ENCODE measurements around the gene ARHGEF10L. TPM values are rescaled to one million over a fixed set of nuclear protein-coding genes. Genes with fewer than 3 reads are reported as not detected.
"Not testable (repeated sequence)": the region's sequence is repeated elsewhere in the genome, so short reads cannot be mapped to it uniquely, and the experiment has no call there.

ARHGEF10L gene
- total RNA-seq, 2 experiments from 2014 or later: not detected

GRCh38 chr1:17624611-17625233 lies 85.2 kb downstream of the ARHGEF10L start:
- H3K4me1 Mint-ChIP-seq: no peaks in the 10 kb centered on the region
- no peak overlapping the region for H3K27ac Mint-ChIP-seq
- no peaks in the 10 kb centered on the region for H3K9me3 Mint-ChIP-seq (ENCODE audit: low read depth)
- ChIA-PET POLR2A (no interaction called here), CTCF (interaction anchor here (0.5 kb wide), 1 partner anchor 266 kb away, joined by 3 read pairs; no protein-coding TSS in a partner anchor)
- intact Hi-C loops (cut with DNase I, micrococcal nuclease): no loop called here
- DNase-seq: no peak
- no peak overlapping the region for H3K4me3 Mint-ChIP-seq
- ATAC-seq: no peak
- no peaks in the 10 kb centered on the region for H3K36me3 Mint-ChIP-seq (ENCODE audit: low read depth)
- peaks cover 2% of the 10 kb centered on the region for H3K27me3 Mint-ChIP-seq

- ChIA-PET POLR2A (no interaction called here), CTCF (no interaction called here)
- H3K27me3 Mint-ChIP-seq: no peaks in the 10 kb centered on the region
- no peak overlapping the region for H3K4me3 Mint-ChIP-seq
- H3K4me1 Mint-ChIP-seq: no peaks in the 10 kb centered on the region
- no peak overlapping the region for H3K27ac Mint-ChIP-seq
- no peak for DNase-seq
- no peaks in the 10 kb centered on the region for H3K9me3 Mint-ChIP-seq (ENCODE audit: low read depth)
- intact Hi-C loops (cut with DNase I, micrococcal nuclease): no loop called here
- ATAC-seq: no peak
- H3K36me3 Mint-ChIP-seq (ENCODE audit: low read depth): no peaks in the 10 kb centered on the region
Measured at GRCh38 chr1:17627239-17628052, 87.9 kb downstream of the ARHGEF10L start.

- H3K4me1 Mint-ChIP-seq; H3K36me3 Mint-ChIP-seq (ENCODE audit: low read depth); ATAC-seq; H3K27ac Mint-ChIP-seq; intact Hi-C loops (cut with DNase I, micrococcal nuclease); DNase-seq; POLR2A ChIA-PET; H3K9me3 Mint-ChIP-seq (ENCODE audit: low read depth); H3K4me3 Mint-ChIP-seq; H3K27me3 Mint-ChIP-seq; CTCF ChIA-PET: not testable (repeated sequence)
Measured at GRCh38 chr1:17629046-17629445, 89.5 kb downstream of the ARHGEF10L start.

- intact Hi-C loops (cut with DNase I, micrococcal nuclease): no loop called here
- H3K36me3 Mint-ChIP-seq (ENCODE audit: low read depth): no peaks in the 10 kb centered on the region
- CTCF ChIA-PET: no interaction called here
- H3K27me3 Mint-ChIP-seq: no peaks in the 10 kb centered on the region
- DNase-seq (no peak), ATAC-seq (no peak)
- no peaks in the 10 kb centered on the region for H3K9me3 Mint-ChIP-seq (ENCODE audit: low read depth)
- POLR2A ChIA-PET: no interaction called here
- no peaks in the 10 kb centered on the region for H3K4me1 Mint-ChIP-seq
- H3K27ac Mint-ChIP-seq: no peak overlapping the region
- H3K4me3 Mint-ChIP-seq: no peak overlapping the region
Measured at GRCh38 chr1:17629460-17629859, 90.0 kb downstream of the ARHGEF10L start.

- no peaks in the 10 kb centered on the region for H3K4me1 Mint-ChIP-seq
- intact Hi-C loops (cut with DNase I, micrococcal nuclease): no loop called here
- no peak for ATAC-seq
- CTCF ChIA-PET: interaction anchor here (0.8 kb wide), 1 partner anchor 24 kb away, joined by 3 read pairs; no protein-coding TSS in a partner anchor
- no peaks in the 10 kb centered on the region for H3K36me3 Mint-ChIP-seq (ENCODE audit: low read depth)
- H3K27ac Mint-ChIP-seq: no peak overlapping the region
- H3K4me3 Mint-ChIP-seq: no peak overlapping the region
- no peak for DNase-seq
- H3K27me3 Mint-ChIP-seq: no peaks in the 10 kb centered on the region
- POLR2A ChIA-PET: no interaction called here
- no peaks in the 10 kb centered on the region for H3K9me3 Mint-ChIP-seq (ENCODE audit: low read depth)
Measured at GRCh38 chr1:17630048-17630830, 90.7 kb downstream of the ARHGEF10L start.

GRCh38 chr1:17630986-17631385 lies 91.5 kb downstream of the ARHGEF10L start:
- H3K4me1 Mint-ChIP-seq: no peaks in the 10 kb centered on the region
- ATAC-seq (no peak), DNase-seq (no peak)
- H3K4me3 Mint-ChIP-seq: no peak overlapping the region
- H3K9me3 Mint-ChIP-seq (ENCODE audit: low read depth): no peaks in the 10 kb centered on the region
- H3K27me3 Mint-ChIP-seq: no peaks in the 10 kb centered on the region
- H3K36me3 Mint-ChIP-seq (ENCODE audit: low read depth): no peaks in the 10 kb centered on the region
- POLR2A ChIA-PET: no interaction called here
- intact Hi-C loops (cut with DNase I, micrococcal nuclease): no loop called here
- no peak overlapping the region for H3K27ac Mint-ChIP-seq
- CTCF ChIA-PET: no interaction called here

- POLR2A ChIA-PET: no interaction called here
- H3K27ac Mint-ChIP-seq: no peak overlapping the region
- ATAC-seq: no peak
- no peaks in the 10 kb centered on the region for H3K9me3 Mint-ChIP-seq (ENCODE audit: low read depth)
- H3K4me3 Mint-ChIP-seq: no peak overlapping the region
- no peaks in the 10 kb centered on the region for H3K27me3 Mint-ChIP-seq
- intact Hi-C loops (cut with DNase I, micrococcal nuclease): no loop called here
- H3K4me1 Mint-ChIP-seq: no peaks in the 10 kb centered on the region
- CTCF ChIA-PET: no interaction called here
- no peak for DNase-seq
- H3K36me3 Mint-ChIP-seq (ENCODE audit: low read depth): no peaks in the 10 kb centered on the region
Measured at GRCh38 chr1:17631410-17631809, 91.9 kb downstream of the ARHGEF10L start.

- ATAC-seq (no peak), DNase-seq (no peak)
- ChIA-PET POLR2A (no interaction called here), CTCF (no interaction called here)
- Mint-ChIP-seq H3K27ac (no peak overlapping the region), H3K27me3 (no peaks in the 10 kb centered on the region), H3K4me1 (no peaks in the 10 kb centered on the region), H3K4me3 (no peak overlapping the region), H3K9me3 (ENCODE audit: low read depth) (no peaks in the 10 kb centered on the region), H3K36me3 (ENCODE audit: low read depth) (no peaks in the 10 kb centered on the region)
- intact Hi-C loops (cut with DNase I, micrococcal nuclease): no loop called here
Measured at GRCh38 chr1:17632106-17632505, 92.6 kb downstream of the ARHGEF10L start.

GRCh38 chr1:17632541-17633184 lies 93.2 kb downstream of the ARHGEF10L start:
- POLR2A ChIA-PET: no interaction called here
- intact Hi-C loops (cut with DNase I, micrococcal nuclease): no loop called here

GRCh38 chr1:17633654-17634053 lies 94.2 kb downstream of the ARHGEF10L start:
- Mint-ChIP-seq H3K27ac (no peak overlapping the region), H3K4me1 (no peaks in the 10 kb centered on the region), H3K27me3 (no peaks in the 10 kb centered on the region), H3K4me3 (no peak overlapping the region), H3K36me3 (ENCODE audit: low read depth) (no peaks in the 10 kb centered on the region), H3K9me3 (ENCODE audit: low read depth) (no peaks in the 10 kb centered on the region)
- DNase-seq (no peak), ATAC-seq (no peak)
- ChIA-PET CTCF (interaction anchor here (0.7 kb wide), 1 partner anchor 666 kb away, joined by 3 read pairs; no protein-coding TSS in a partner anchor), POLR2A (no interaction called here)
- intact Hi-C loops (cut with DNase I, micrococcal nuclease): no loop called here

More at GRCh38 chr1:17632541-17633184, 93.2 kb downstream of the ARHGEF10L start:
- Mint-ChIP-seq H3K4me1 (no peaks in the 10 kb centered on the region), H3K27ac (no peak overlapping the region), H3K27me3 (no peaks in the 10 kb centered on the region), H3K9me3 (ENCODE audit: low read depth) (no peaks in the 10 kb centered on the region), H3K36me3 (ENCODE audit: low read depth) (no peaks in the 10 kb centered on the region), H3K4me3 (no peak overlapping the region)
- CTCF ChIA-PET: no interaction called here
- ATAC-seq (no peak), DNase-seq (no peak)

GRCh38 chr1:17635276-17635675 lies 95.8 kb downstream of the ARHGEF10L start:
- POLR2A ChIA-PET: no interaction called here
- Mint-ChIP-seq H3K27me3 (no peaks in the 10 kb centered on the region), H3K27ac (no peak overlapping the region), H3K4me3 (no peak overlapping the region), H3K4me1 (no peaks in the 10 kb centered on the region), H3K36me3 (ENCODE audit: low read depth) (no peaks in the 10 kb centered on the region), H3K9me3 (ENCODE audit: low read depth) (no peaks in the 10 kb centered on the region)
- DNase-seq (no peak), ATAC-seq (no peak)
- CTCF ChIA-PET: no interaction called here
- intact Hi-C loops (cut with DNase I, micrococcal nuclease): no loop called here
